GM12878 (cell line): ENCODE measurements around the gene STXBP1. TPM values are rescaled to one million over a fixed set of nuclear protein-coding genes. Genes with fewer than 3 reads are reported as not detected.

Experiments used
- ATAC-seq: fragments of 200-7000 bp; cut with Tn5 transposase; 3 replicates; pipeline ENCODE4 v1.9.1; 2020; ENCODE audit warnings: mild to moderate bottlenecking, moderate library complexity
- BruUV-seq: library from RNA; stranded (reverse); fragments of 400-500 nt; replicated peaks from 2 replicates; lab custom pipeline; 2021; lab: Mats Ljungman, UMichigan
- CTCF ChIA-PET: fragments of 300-600 bp; sonication (Branson Sonifier 250); formaldehyde crosslinking; extraction: SDS; loops from one replicate; lab custom pipeline; 2021; ENCODE audit warnings: inconsistent platforms; lab: Yijun Ruan, JAX
- POLR2A ChIA-PET: fragments of 350-600 bp; formaldehyde crosslinking; extraction: SDS; loops from one replicate; lab custom pipeline; 2021; ENCODE audit warnings: inconsistent platforms; lab: Charles Lee
- RAD21 ChIA-PET: fragments of 300-600 bp; sonication (Branson Sonifier 250); formaldehyde crosslinking; loops from one replicate; lab custom pipeline; 2023; ENCODE audit warnings: antibody characterized with exemption; ENCODE audit not compliant: unreplicated experiment; lab: Charles Lee
- SMC1A ChIA-PET: fragments of 300-600 bp; sonication (Branson Sonifier 250); formaldehyde crosslinking; loops from one replicate; lab custom pipeline; 2023; ENCODE audit not compliant: unreplicated experiment, uncharacterized antibody; lab: Charles Lee
- DNase-seq: peaks from one replicate; pipeline ENCODE4 v3.0.0-alpha.2; 2011; ENCODE audit warnings: low read depth, low spot score
- FAIRE-seq: peaks from 3 replicates; lab custom pipeline; 2011; peaks lifted over from hg19 to GRCh38; lab: Jason Lieb, UNC
- H2AFZ ChIP-seq: 2 replicates; pipeline ENCODE4 v1.6.0; 2011; ENCODE audit warnings: low read depth, low read length, control low read depth; ENCODE audit not compliant: control insufficient read depth
- H3K27ac ChIP-seq: 2 replicates; pipeline ENCODE4 v1.5.1; 2011; ENCODE audit warnings: control low read depth; ENCODE audit not compliant: control insufficient read depth, insufficient read depth
- H3K27me3 ChIP-seq, 2 experiments: replicated peaks in 1 of 2; 2 replicates each; pipeline versions ENCODE4 v1.6.0 to v1.6.1; 2011; ENCODE audit warnings: low read length in 1 of 2; ENCODE audit not compliant: control insufficient read depth in 2 of 2, insufficient read depth in 2 of 2
- H3K36me3 ChIP-seq, 2 experiments: 2 replicates each; pipeline ENCODE4 v1.5.1; 2011; ENCODE audit warnings: low read length in 1 of 2; ENCODE audit not compliant: control insufficient read depth in 2 of 2, insufficient read depth in 2 of 2
- H3K4me1 ChIP-seq: 2 replicates; pipeline ENCODE4 v1.6.1; 2011; ENCODE audit warnings: mild to moderate bottlenecking, low read length, moderate library complexity, mixed read lengths; ENCODE audit not compliant: control insufficient read depth, insufficient read depth
- H3K4me2 ChIP-seq: 2 replicates; pipeline ENCODE4 v1.6.0; 2011; ENCODE audit warnings: control low read depth; ENCODE audit not compliant: control insufficient read depth, insufficient read depth
- H3K4me3 ChIP-seq: fragments of 200-600 bp; sonication (generic); 2 replicates; pipeline ENCODE4 v1.5.1; 2016
- H3K79me2 ChIP-seq: 2 replicates; pipeline ENCODE4 v1.6.0; 2011; ENCODE audit warnings: low read length; ENCODE audit not compliant: control insufficient read depth, insufficient read depth
- H3K9ac ChIP-seq: 2 replicates; pipeline ENCODE4 v1.8.0; 2011; ENCODE audit warnings: low read length, control low read depth, mixed read lengths; ENCODE audit not compliant: control insufficient read depth, insufficient read depth
- H3K9me3 ChIP-seq: replicated peaks from 3 replicates; pipeline ENCODE4 v1.5.1; 2011; ENCODE audit warnings: mild to moderate bottlenecking, low read length; ENCODE audit not compliant: control insufficient read depth, insufficient read depth
- H4K20me1 ChIP-seq: 2 replicates; pipeline ENCODE4 v1.6.0; 2011; ENCODE audit not compliant: control insufficient read depth, insufficient read depth
- ATF7 ChIP-seq: fragments of 450-650 bp; IDR thresholded peaks from 2 replicates; pipeline ENCODE4 v1.6.1; 2016; ENCODE audit warnings: low read depth, mild to moderate bottlenecking
- CUX1 ChIP-seq: IDR thresholded peaks from 2 replicates; pipeline ENCODE4 v1.6.1; 2012; ENCODE audit warnings: improper control_type of control experiment, low read depth, low read length; ENCODE audit not compliant: insufficient replicate concordance
- EED ChIP-seq: sonication (generic); IDR thresholded peaks from 2 replicates; pipeline ENCODE4 v1.6.1; 2016; ENCODE audit warnings: antibody characterized with exemption, low read depth
- EP300 ChIP-seq, 2 experiments: fragments of 150-350 bp in 1 of 2; IDR thresholded peaks; 2 replicates each; pipeline ENCODE4 v1.6.1; 2011 to 2012; ENCODE audit warnings: low read depth in 2 of 2, low read length in 2 of 2, borderline replicate concordance in 1 of 2, improper control_type of control experiment in 1 of 2, inconsistent platforms in 1 of 2; ENCODE audit not compliant: control insufficient read depth in 1 of 2
- FOS ChIP-seq: IDR thresholded peaks from 3 replicates; pipeline ENCODE4 v1.6.1; 2011; ENCODE audit warnings: borderline replicate concordance; ENCODE audit not compliant: insufficient read length; ENCODE audit errors: extremely low read depth
- FOXK2 ChIP-seq: fragments of 450-650 bp; IDR thresholded peaks from 2 replicates; pipeline ENCODE4 v1.6.1; 2017; ENCODE audit warnings: mild to moderate bottlenecking, moderate library complexity
- IKZF1 ChIP-seq: fragments of 450-650 bp; conservative IDR thresholded peaks from 2 replicates; pipeline ENCODE4 v1.6.1; 2017; ENCODE audit warnings: antibody characterized with exemption, mild to moderate bottlenecking
- KDM1A ChIP-seq: fragments of 200-600 bp; sonication (generic); IDR thresholded peaks from 2 replicates; pipeline ENCODE4 v1.6.1; 2016; ENCODE audit warnings: borderline replicate concordance
- PRDM15 ChIP-seq: fragments of 450-650 bp; formaldehyde crosslinking; IDR thresholded peaks from 2 replicates; pipeline ENCODE4 v1.4.0; 2020; ENCODE audit warnings: mild to moderate bottlenecking, moderate library complexity
- RAD51 ChIP-seq: fragments of 450-650 bp; IDR thresholded peaks from 2 replicates; pipeline ENCODE4 v1.6.1; 2016; ENCODE audit warnings: moderate library complexity, mild to moderate bottlenecking, inconsistent platforms
- RFX5 ChIP-seq: IDR thresholded peaks from 2 replicates; pipeline ENCODE4 v1.6.1; 2011; ENCODE audit warnings: low read depth, low read length, improper control_type of control experiment
- SUPT20H ChIP-seq: IDR thresholded peaks from 2 replicates; pipeline ENCODE4 v1.6.1; 2011; ENCODE audit warnings: low read depth, mild to moderate bottlenecking, low read length, moderate library complexity, borderline replicate concordance; ENCODE audit not compliant: control insufficient read depth
- TARDBP ChIP-seq: IDR thresholded peaks from 2 replicates; pipeline ENCODE4 v1.6.1; 2016; ENCODE audit warnings: borderline replicate concordance
- YY1 ChIP-seq: IDR thresholded peaks from 2 replicates; pipeline ENCODE4 v1.6.1; 2011; ENCODE audit warnings: low read depth, mild to moderate bottlenecking, low read length
- ZNF384 ChIP-seq: IDR thresholded peaks from 2 replicates; pipeline ENCODE4 v1.6.1; 2012; ENCODE audit warnings: low read depth, mild to moderate bottlenecking, low read length, improper control_type of control experiment, borderline replicate concordance
- WGBS: methylation state at CpG from one replicate; pipeline ENCODE4 v1.1.6; 2016; ENCODE audit warnings: low lambda C conversion rate; ENCODE audit not compliant: insufficient replicate concordance, insufficient coverage; ENCODE audit errors: missing lambda C conversion rate; 5-methylcytosine and 5-hydroxymethylcytosine counted together
- in situ Hi-C: fragments of 300-500 bp; cut with MboI; formaldehyde crosslinking; loops from 9 replicates; pipeline ENCODE4 v1.14.3; 2018; ENCODE audit warnings: mixed read lengths
- intact Hi-C: fragments of 100-400 bp; cut with micrococcal nuclease; formaldehyde crosslinking; loops from one replicate; pipeline ENCODE4 v1.14.2; 2022; ENCODE audit not compliant: unreplicated experiment
- polyA plus RNA-seq, 11 experiments: library from polyadenylated mRNA; depleted of rRNA in 4 of 11; unstranded in 6 of 11; stranded (reverse) in 5 of 11; fragments of >200 nt; fragmentation: Nextera tagmentation in 4 of 11; fragmentation: Illumina TruSeq in 1 of 11; extraction: Ambion mirVana in 4 of 11; extraction: Trizol in 1 of 11; gene quantifications; 1 replicate in 1 of 11; 2 replicates in 10 of 11; pipeline versions ENCODE4 v1.2.1 to v1.2.3, GENCODE V29; 2011 to 2016; ENCODE audit warnings: inconsistent platforms in 2 of 11, missing spikeins in 2 of 11, low read depth in 1 of 11
- total RNA-seq, 4 experiments: library from RNA; depleted of rRNA in 3 of 4; stranded (reverse); fragments of >200 nt in 3 of 4; fragmentation: Illumina TruSeq in 1 of 4; extraction: Trizol in 1 of 4; gene quantifications; 2 replicates each; pipeline versions ENCODE4 v1.2.1 to v1.2.3, GENCODE V29; 2013 to 2021

The STXBP1 gene
- total and polyA plus RNA-seq, 10 of the 15 experiments (the other 5 are each of a cell fraction or from before 2014, with no cell fraction given): 0.08 to 0.85 (median 0.31) TPM; not detected in 3

GRCh38 chr9:127611603-127611898 lies 526 bp upstream of the STXBP1 start:
- ChIA-PET POLR2A (no interaction called here), RAD21 (no interaction called here), SMC1A (interaction anchor here (0.8 to 0.9 kb wide), 2 partner anchors 13 to 69 kb away, joined by 3 read pairs; no protein-coding TSS in a partner anchor), CTCF (interaction anchor here (0.6 to 1.2 kb wide), 2 partner anchors 28 to 104 kb away, joined by 3 read pairs; partner anchors contain the start of gene PTRH1)
- no peak for FAIRE-seq
- Histone ChIP-seq H3K79me2 (no peaks in the 10 kb centered on the region), H3K27ac (no peak overlapping the region), H3K27me3 (peaks cover 8 to 17% of the 10 kb centered on the region in 2 experiments), H3K36me3 (no peaks in the 10 kb centered on the region), H3K9me3 (no peaks in the 10 kb centered on the region), H4K20me1 (no peaks in the 10 kb centered on the region), H3K4me3 (peak overlapping the region; percentile 96), H3K4me1 (no peaks in the 10 kb centered on the region; the same call in 1 of the 2 replicates), H3K9ac (0 out of 2 replicates have a peak overlapping the region, but pooled peaks have one; percentile 28), H3K4me2 (peak overlapping the region; percentile 99), H2AFZ (peak overlapping the region; percentile 94)
- intact Hi-C loops: no loop called here
- no peak for DNase-seq
- peak; percentile 20; the same call in 2 of the 3 replicates for ATAC-seq
- no TSS peak for BruUV-seq
- 1% methylated on average over 11 of the region's 11 CpGs for WGBS
- in situ Hi-C loops: no loop called here
- no peak for TF ChIP-seq IKZF1
- TF ChIP-seq EED: no peak
- TF ChIP-seq EP300 (IDR thresholded peaks at IDR 0.05; ENCODE audit: borderline replicate concordance in 1 of 2, control insufficient read depth in 1 of 2, low read depth in 2 of 2, low read length in 2 of 2): no peak
- no peak for TF ChIP-seq RFX5
- TF ChIP-seq KDM1A: no peak
- no peak for TF ChIP-seq FOXK2
- TF ChIP-seq YY1: no peak
- no peak for TF ChIP-seq RAD51
- no peak for TF ChIP-seq TARDBP
- TF ChIP-seq SUPT20H: no peak
- no peak for TF ChIP-seq FOS
- no peak for TF ChIP-seq PRDM15
- no peak for TF ChIP-seq ZNF384
- no peak for TF ChIP-seq CUX1
- TF ChIP-seq ATF7: no peak
